ENCODE results near the gene URGCP.

DNA sequence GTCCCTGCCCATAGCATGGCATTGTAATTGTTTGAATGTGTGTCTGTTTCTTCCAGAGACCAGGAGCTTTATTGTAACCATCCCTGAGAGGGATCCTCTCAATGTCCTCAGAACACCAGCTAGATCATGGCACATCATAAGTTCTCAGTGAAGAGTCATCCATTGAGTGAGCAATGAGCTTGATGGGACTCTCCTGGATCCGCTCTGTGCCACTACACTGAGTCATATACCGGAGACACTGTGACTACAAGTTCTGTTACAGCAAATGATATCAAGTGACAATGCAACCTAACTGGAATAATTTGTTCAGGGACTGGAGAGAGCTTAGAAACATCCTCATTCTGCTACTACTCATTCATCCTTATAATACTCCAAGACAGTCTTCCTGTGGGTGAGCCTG, 62.1 kb downstream of the URGCP start:
- TF ChIP-seq CTCF (conservative IDR thresholded peaks at IDR 0.05; ENCODE audit: low read depth, low read length), result no peak
- TF ChIP-seq MXI1 (IDR thresholded peaks at IDR 0.05; ENCODE audit: borderline replicate concordance, low read depth, low read length), result no peak
- TF ChIP-seq USF2 (IDR thresholded peaks at IDR 0.05; ENCODE audit: low read depth, low read length), result no peak
- no peak for TF ChIP-seq MAFK (IDR thresholded peaks at IDR 0.05; ENCODE audit: low read depth, low read length)
- TF ChIP-seq NFE2L2 (IDR thresholded peaks at IDR 0.05; ENCODE audit: low read depth, low read length), result no peak
